ENCODE data around the gene SLC35A2.

DNA sequence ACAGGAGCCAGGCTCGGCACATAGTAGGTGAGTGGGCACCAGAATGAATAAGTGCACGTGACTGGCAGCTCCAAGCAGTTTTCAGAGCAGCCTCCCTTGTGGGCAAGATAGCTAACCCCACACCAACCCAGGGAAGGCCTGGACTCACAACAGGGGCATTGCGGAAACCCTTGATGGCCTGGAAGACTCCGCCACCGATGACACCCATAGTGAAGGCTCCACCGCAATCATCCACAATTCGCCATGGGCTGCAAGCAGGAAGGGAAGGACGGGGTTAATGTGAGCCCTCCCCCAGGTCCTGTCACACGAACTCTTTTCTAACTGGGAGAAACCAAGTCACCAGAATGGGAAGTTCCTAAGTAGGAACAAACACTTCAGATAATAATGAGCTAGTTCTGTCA lies 14.8 kb downstream of the SLC35A2 start:
- TF ChIP-seq, protein P1, sequence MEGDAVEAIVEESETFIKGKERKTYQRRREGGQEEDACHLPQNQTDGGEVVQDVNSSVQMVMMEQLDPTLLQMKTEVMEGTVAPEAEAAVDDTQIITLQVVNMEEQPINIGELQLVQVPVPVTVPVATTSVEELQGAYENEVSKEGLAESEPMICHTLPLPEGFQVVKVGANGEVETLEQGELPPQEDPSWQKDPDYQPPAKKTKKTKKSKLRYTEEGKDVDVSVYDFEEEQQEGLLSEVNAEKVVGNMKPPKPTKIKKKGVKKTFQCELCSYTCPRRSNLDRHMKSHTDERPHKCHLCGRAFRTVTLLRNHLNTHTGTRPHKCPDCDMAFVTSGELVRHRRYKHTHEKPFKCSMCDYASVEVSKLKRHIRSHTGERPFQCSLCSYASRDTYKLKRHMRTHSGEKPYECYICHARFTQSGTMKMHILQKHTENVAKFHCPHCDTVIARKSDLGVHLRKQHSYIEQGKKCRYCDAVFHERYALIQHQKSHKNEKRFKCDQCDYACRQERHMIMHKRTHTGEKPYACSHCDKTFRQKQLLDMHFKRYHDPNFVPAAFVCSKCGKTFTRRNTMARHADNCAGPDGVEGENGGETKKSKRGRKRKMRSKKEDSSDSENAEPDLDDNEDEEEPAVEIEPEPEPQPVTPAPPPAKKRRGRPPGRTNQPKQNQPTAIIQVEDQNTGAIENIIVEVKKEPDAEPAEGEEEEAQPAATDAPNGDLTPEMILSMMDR (IDR thresholded peaks at IDR 0.05): no peak
- no peak for TF ChIP-seq POLR2A (IDR thresholded peaks at IDR 0.05)

All from right lobe of liver (tissue), 4 donors.